Activated B cell treated with CpG ODN at 0.5 μM for 24 hours (primary cell): ENCODE data around the gene AVP. TPM values are rescaled to one million over a fixed set of nuclear protein-coding genes. Genes with fewer than 3 reads are reported as not detected.
"Not testable (repeated sequence)": the region's sequence is repeated elsewhere in the genome, so short reads cannot be mapped to it uniquely, and the experiment has no call there.

Source experiments
- ATAC-seq: fragments of 200-7000 bp; cut with Tn5 transposase; one replicate; pipeline ENCODE4 v1.10.0; 2021; ENCODE audit warnings: low read depth, mild to moderate bottlenecking, moderate library complexity
- CTCF ChIA-PET: fragments of 350-600 bp; sonication (Branson Sonifier 250); formaldehyde crosslinking; loops from one replicate; lab custom pipeline; 2021; ENCODE audit warnings: antibody characterized with exemption; lab: Charles Lee
- POLR2A ChIA-PET: fragments of 350-600 bp; sonication (Branson Sonifier 250); formaldehyde crosslinking; loops from one replicate; lab custom pipeline; 2021; ENCODE audit warnings: antibody characterized with exemption; lab: Charles Lee
- DNase-seq: peaks from one replicate; pipeline ENCODE4 v3.0.0; 2022
- H3K27ac Mint-ChIP-seq: one replicate; pipeline ENCODE4 v1.8.0; 2020; ENCODE audit warnings: mixed read lengths
- H3K27me3 Mint-ChIP-seq: one replicate; pipeline ENCODE4 v1.8.0; 2021; ENCODE audit warnings: mixed read lengths
- H3K36me3 Mint-ChIP-seq: one replicate; pipeline ENCODE4 v1.8.0; 2021; ENCODE audit warnings: low read depth, mixed read lengths
- H3K4me1 Mint-ChIP-seq: one replicate; pipeline ENCODE4 v1.8.0; 2021; ENCODE audit warnings: mixed read lengths
- H3K4me3 Mint-ChIP-seq: one replicate; pipeline ENCODE4 v1.8.0; 2020; ENCODE audit warnings: mild to moderate bottlenecking, mixed read lengths
- H3K9me3 Mint-ChIP-seq: one replicate; pipeline ENCODE4 v1.8.0; 2020; ENCODE audit warnings: mixed read lengths
- CTCF ChIP-seq: fragments of 200-600 bp; IDR thresholded peaks from one replicate; pipeline ENCODE4 v1.8.0; 2022; ENCODE audit warnings: antibody characterized with exemption, mild to moderate bottlenecking
- intact Hi-C: fragments of 100-400 bp; cut with micrococcal nuclease; formaldehyde crosslinking; loops from one replicate; pipeline ENCODE4 v1.15.1; 2024
- total RNA-seq: library from RNA; stranded (reverse); gene quantifications from 2 replicates; pipeline ENCODE4 v1.2.3, GENCODE V29; 2022

The AVP gene
- total RNA-seq, 1 donor from 2014 or later: not detected

- no peaks in the 10 kb centered on the region for H3K9me3 Mint-ChIP-seq
- H3K4me3 Mint-ChIP-seq: peak overlapping the region; percentile 78
- POLR2A ChIA-PET: no interaction called here
- no peaks in the 10 kb centered on the region for H3K36me3 Mint-ChIP-seq
- peaks cover 57% of the 10 kb centered on the region for H3K27me3 Mint-ChIP-seq
- intact Hi-C loops: no loop called here
- DNase-seq (no peak), ATAC-seq (peak; percentile 45)
- no peak overlapping the region for H3K27ac Mint-ChIP-seq
- CTCF ChIA-PET: no interaction called here
- TF ChIP-seq CTCF: no peak
- H3K4me1 Mint-ChIP-seq: peaks cover 17% of the 10 kb centered on the region
Observed at GRCh38 chr20:3082306-3082951, 2.1 kb downstream of the AVP start.

DNA sequence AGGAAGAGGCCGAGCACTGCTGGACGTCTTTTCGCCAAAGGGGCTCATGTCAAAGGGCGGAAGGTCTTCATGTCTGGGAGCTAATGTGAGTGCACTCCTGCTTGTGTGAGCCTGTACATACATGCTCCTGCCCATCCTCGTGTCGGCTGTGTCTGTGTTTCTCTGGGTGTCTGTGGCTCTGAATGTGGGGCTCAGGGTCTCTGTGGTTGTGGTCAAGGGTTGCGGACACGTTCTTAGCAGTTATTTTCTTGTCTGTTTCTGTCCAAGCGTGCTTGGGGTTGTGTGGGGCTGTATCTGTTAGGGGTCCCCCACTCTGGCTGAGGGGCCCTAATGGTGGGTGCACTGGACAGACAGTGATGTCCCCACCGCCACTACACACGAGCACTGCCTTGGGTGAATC, 2.9 kb downstream of the AVP start:
- ATAC-seq (no peak), DNase-seq (no peak)
- ChIA-PET POLR2A (no interaction called here), CTCF (no interaction called here)
- Mint-ChIP-seq H3K27me3 (peaks cover 62% of the 10 kb centered on the region), H3K4me1 (peaks cover 19% of the 10 kb centered on the region), H3K4me3 (peak overlapping the region; percentile 78), H3K36me3 (no peaks in the 10 kb centered on the region), H3K27ac (no peak overlapping the region), H3K9me3 (no peaks in the 10 kb centered on the region)
- TF ChIP-seq CTCF: no peak
- intact Hi-C loops: no loop called here

GRCh38 chr20:3080939-3081388, 3.6 kb downstream of the AVP start:
- no peak for TF ChIP-seq CTCF
- Mint-ChIP-seq H3K36me3 (no peaks in the 10 kb centered on the region), H3K27me3 (peaks cover 63% of the 10 kb centered on the region), H3K9me3 (no peaks in the 10 kb centered on the region), H3K4me3 (no peak overlapping the region), H3K4me1 (peaks cover 19% of the 10 kb centered on the region), H3K27ac (no peak overlapping the region)
- ChIA-PET POLR2A (no interaction called here), CTCF (no interaction called here)
- intact Hi-C loops: no loop called here
- ATAC-seq (no peak), DNase-seq (no peak)

DNA sequence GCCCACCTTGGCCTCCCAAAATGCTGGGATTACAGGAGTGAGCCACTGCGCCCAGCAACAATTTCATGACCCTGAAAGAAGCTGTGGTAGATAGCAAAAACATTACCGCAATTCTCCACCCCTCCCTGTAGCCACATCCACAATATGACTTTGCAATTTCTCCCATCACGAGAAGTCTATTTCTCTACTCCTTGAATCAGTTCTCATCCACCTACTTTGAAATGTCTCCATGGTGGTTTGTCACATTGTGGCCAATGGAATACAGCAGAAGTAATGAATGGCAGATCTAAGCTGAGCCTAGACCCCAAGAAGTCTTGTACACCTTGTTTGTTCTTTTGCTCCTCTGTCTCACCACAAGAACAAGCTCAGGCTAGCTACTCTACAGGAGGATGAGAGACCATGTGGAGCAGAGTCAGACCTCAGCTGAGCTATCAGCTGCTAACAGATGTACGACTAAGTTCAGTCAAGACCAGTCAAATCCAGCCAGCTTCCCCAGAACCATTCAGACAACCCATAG, 6.8 kb downstream of the AVP start:
- Mint-ChIP-seq H3K4me1 (peaks cover 9% of the 10 kb centered on the region), H3K9me3 (no peaks in the 10 kb centered on the region), H3K27ac (no peak overlapping the region), H3K36me3 (no peaks in the 10 kb centered on the region), H3K4me3 (no peak overlapping the region), H3K27me3 (peaks cover 50% of the 10 kb centered on the region)
- no peak for TF ChIP-seq CTCF
- POLR2A ChIA-PET: interaction anchor here (0.7 kb wide), 1 partner anchor 607 kb away, joined by 3 read pairs; the partner anchor contains the start of gene SNRPB
- ATAC-seq: no peak
- CTCF ChIA-PET: interaction anchor here (1.3 kb wide), 1 partner anchor 24 kb away, joined by 6 read pairs; no protein-coding TSS in a partner anchor
- no peak for DNase-seq
- intact Hi-C loops: loop anchor here (2.0 kb wide), 1 partner anchor 15 kb away; no protein-coding TSS in a partner anchor

- H3K27ac Mint-ChIP-seq, ATAC-seq, intact Hi-C loops, H3K4me3 Mint-ChIP-seq, H3K9me3 Mint-ChIP-seq, POLR2A ChIA-PET, DNase-seq, H3K36me3 Mint-ChIP-seq: not testable (repeated sequence)
- H3K4me1 Mint-ChIP-seq: peaks cover 19% of the 10 kb centered on the region
- H3K27me3 Mint-ChIP-seq: peaks cover 34% of the 10 kb centered on the region
- CTCF ChIA-PET: interaction anchor here (0.6 kb wide), 1 partner anchor 20 kb away, joined by 3 read pairs; no protein-coding TSS in a partner anchor
Observed at GRCh38 chr20:3075315-3075714, 9.2 kb downstream of the AVP start.
